ENCODE data around the gene CELF2.

The CELF2 gene

GRCh38 chr10:11224792-11225416 lies 207.2 kb downstream of the CELF2 start:
- FAIRE-seq, result no peak
- no peak for DNase-seq (ENCODE audit: insufficient read length, low spot score)
- TF ChIP-seq CTCF (IDR thresholded peaks at IDR 0.05; ENCODE audit: insufficient read depth, missing control alignments), result no peak

- FAIRE-seq (no peak), DNase-seq (ENCODE audit: insufficient read length, low spot score) (no peak)
- TF ChIP-seq CTCF (IDR thresholded peaks at IDR 0.05; ENCODE audit: insufficient read depth, missing control alignments), result no peak
Observed at GRCh38 chr10:11225935-11226334, 208.3 kb downstream of the CELF2 start.

GRCh38 chr10:11227103-11227502 lies 209.4 kb downstream of the CELF2 start:
- FAIRE-seq (no peak), DNase-seq (ENCODE audit: insufficient read length, low spot score) (no peak)
- TF ChIP-seq CTCF (IDR thresholded peaks at IDR 0.05; ENCODE audit: insufficient read depth, missing control alignments), result no peak

GRCh38 chr10:11229893-11230292 lies 212.2 kb downstream of the CELF2 start:
- DNase-seq (ENCODE audit: insufficient read length, low spot score) (no peak), FAIRE-seq (no peak)
- TF ChIP-seq CTCF (IDR thresholded peaks at IDR 0.05; ENCODE audit: insufficient read depth, missing control alignments), result no peak

GRCh38 chr10:11230498-11231167 lies 213.0 kb downstream of the CELF2 start:
- FAIRE-seq, result no peak

GRCh38 chr10:11231285-11231684 lies 213.6 kb downstream of the CELF2 start:
- no peak for DNase-seq (ENCODE audit: insufficient read length, low spot score)
- FAIRE-seq, result no peak
- TF ChIP-seq CTCF (IDR thresholded peaks at IDR 0.05; ENCODE audit: insufficient read depth, missing control alignments), result no peak

More at GRCh38 chr10:11230498-11231167, 213.0 kb downstream of the CELF2 start:
- no peak for TF ChIP-seq CTCF (IDR thresholded peaks at IDR 0.05; ENCODE audit: insufficient read depth, missing control alignments)
- no peak for DNase-seq (ENCODE audit: insufficient read length, low spot score)
